ENCODE data around the gene FIG4.

The FIG4 gene

DNA sequence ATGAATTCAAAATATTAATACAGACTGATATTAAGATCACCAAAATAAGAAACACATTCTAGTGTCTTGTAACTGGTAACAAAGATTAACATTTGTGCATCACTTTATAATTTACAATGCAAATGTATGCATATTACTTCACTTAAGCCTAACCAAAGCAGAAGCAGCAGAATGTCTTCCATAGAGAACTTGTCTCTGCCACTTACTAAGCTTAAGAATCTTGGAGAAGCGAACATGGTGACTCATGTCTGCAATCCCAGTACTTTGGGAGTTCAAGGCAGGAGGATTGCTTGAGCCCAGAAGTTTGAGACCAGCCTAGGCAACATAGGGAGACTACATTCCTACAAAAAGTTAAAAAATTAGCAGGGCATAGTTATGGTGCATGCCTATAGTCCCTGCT, 18.9 kb upstream of the FIG4 start:
- no peak overlapping the region for H3K4ac ChIP-seq (ENCODE audit: low read depth, low read length)
- H2BK120ac ChIP-seq (ENCODE audit: insufficient read depth, low read length, poor library complexity) = no peak overlapping the region
- H3K4me3 ChIP-seq (ENCODE audit: low read depth, low read length) = no peak overlapping the region
- H3K23ac ChIP-seq (ENCODE audit: low read length) = no peak overlapping the region
- no peak overlapping the region for H2BK12ac ChIP-seq (ENCODE audit: low read length)
- no peaks in the 10 kb centered on the region for H3K4me1 ChIP-seq (ENCODE audit: control insufficient read depth in 1 of 2, insufficient read depth in 2 of 2, low read length in 2 of 2)
- no peak overlapping the region for H2AK5ac ChIP-seq (ENCODE audit: low read length)
- no peak overlapping the region for H3K27ac ChIP-seq (ENCODE audit: low read depth, low read length)
- no peak overlapping the region for H2BK5ac ChIP-seq (ENCODE audit: low read depth, low read length, poor library complexity)
- no peak overlapping the region for H4K12ac ChIP-seq (ENCODE audit: low read depth, low read length)
- no peaks in the 10 kb centered on the region for H3K79me2 ChIP-seq (ENCODE audit: control insufficient read depth, insufficient read depth, low read length, poor library complexity)
- no peak overlapping the region for H4K8ac ChIP-seq (ENCODE audit: low read depth, low read length)
- no peak for DNase-seq
- no peak overlapping the region for H4K91ac ChIP-seq (ENCODE audit: low read depth, low read length)
- no peaks in the 10 kb centered on the region for H3K36me3 ChIP-seq (ENCODE audit: control insufficient read depth in 1 of 2, insufficient read depth in 2 of 2, low read length in 2 of 2)
- no peak overlapping the region for H3K9ac ChIP-seq (ENCODE audit: low read length)
- no peak overlapping the region for H2AFZ ChIP-seq (ENCODE audit: insufficient read depth, low read length, poor library complexity)
- no peak overlapping the region for H3K18ac ChIP-seq (ENCODE audit: low read length)
- WGBS (ENCODE audit: extremely low coverage, insufficient coverage, insufficient read length) = no CpG with 5 or more reads among the region's 1 CpG
- no peaks in the 10 kb centered on the region for H3K79me1 ChIP-seq (ENCODE audit: low read length)
- H3K27me3 ChIP-seq (ENCODE audit: insufficient read depth, low read length) = no peaks in the 10 kb centered on the region
- no peaks in the 10 kb centered on the region for H3K9me3 ChIP-seq (ENCODE audit: insufficient read depth, low read depth, low read length)
- no peak overlapping the region for H3K14ac ChIP-seq (ENCODE audit: low read length)
- H3K4me2 ChIP-seq (ENCODE audit: low read length) = no peak overlapping the region

DNA sequence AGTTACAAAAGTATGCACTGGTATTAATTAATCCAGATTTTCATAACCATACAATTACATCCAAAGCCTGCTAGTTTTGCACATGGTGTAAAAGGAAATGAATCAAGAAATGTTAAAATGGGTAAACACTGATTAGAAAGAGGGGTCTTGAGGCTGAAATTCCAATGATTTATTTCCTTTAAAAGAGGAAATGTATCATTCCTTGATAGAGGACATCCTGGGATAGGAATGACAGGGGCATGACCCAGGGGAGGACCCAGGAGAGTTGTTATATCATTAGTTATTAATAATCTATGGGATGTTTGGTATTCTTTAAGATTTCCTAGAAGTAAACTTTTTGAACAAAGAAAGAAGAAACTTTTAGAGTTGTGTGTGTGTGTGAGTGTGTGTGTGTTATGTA, 18.3 kb upstream of the FIG4 start:
- Histone ChIP-seq H3K9me3 (ENCODE audit: insufficient read depth, low read depth, low read length) (no peaks in the 10 kb centered on the region), H3K4ac (ENCODE audit: low read depth, low read length) (no peak overlapping the region), H4K8ac (ENCODE audit: low read depth, low read length) (no peak overlapping the region), H4K12ac (ENCODE audit: low read depth, low read length) (no peak overlapping the region), H3K4me1 (ENCODE audit: control insufficient read depth in 1 of 2, insufficient read depth in 2 of 2, low read length in 2 of 2) (no peaks in the 10 kb centered on the region), H3K9ac (ENCODE audit: low read length) (no peak overlapping the region), H3K27ac (ENCODE audit: low read depth, low read length) (no peak overlapping the region), H4K91ac (ENCODE audit: low read depth, low read length) (no peak overlapping the region), H3K4me2 (ENCODE audit: low read length) (no peak overlapping the region), H2AFZ (ENCODE audit: insufficient read depth, low read length, poor library complexity) (no peak overlapping the region), H3K36me3 (ENCODE audit: control insufficient read depth in 1 of 2, insufficient read depth in 2 of 2, low read length in 2 of 2) (no peaks in the 10 kb centered on the region), H2BK5ac (ENCODE audit: low read depth, low read length, poor library complexity) (no peak overlapping the region), H3K23ac (ENCODE audit: low read length) (no peak overlapping the region), H3K79me1 (ENCODE audit: low read length) (no peaks in the 10 kb centered on the region), H3K18ac (ENCODE audit: low read length) (no peak overlapping the region), H3K27me3 (ENCODE audit: insufficient read depth, low read length) (no peaks in the 10 kb centered on the region), H3K14ac (ENCODE audit: low read length) (no peak overlapping the region), H3K4me3 (ENCODE audit: low read depth, low read length) (no peak overlapping the region), H2BK120ac (ENCODE audit: insufficient read depth, low read length, poor library complexity) (no peak overlapping the region), H2AK5ac (ENCODE audit: low read length) (no peak overlapping the region), H3K79me2 (ENCODE audit: control insufficient read depth, insufficient read depth, low read length, poor library complexity) (no peaks in the 10 kb centered on the region), H2BK12ac (ENCODE audit: low read length) (no peak overlapping the region)
- no peak for DNase-seq

DNA sequence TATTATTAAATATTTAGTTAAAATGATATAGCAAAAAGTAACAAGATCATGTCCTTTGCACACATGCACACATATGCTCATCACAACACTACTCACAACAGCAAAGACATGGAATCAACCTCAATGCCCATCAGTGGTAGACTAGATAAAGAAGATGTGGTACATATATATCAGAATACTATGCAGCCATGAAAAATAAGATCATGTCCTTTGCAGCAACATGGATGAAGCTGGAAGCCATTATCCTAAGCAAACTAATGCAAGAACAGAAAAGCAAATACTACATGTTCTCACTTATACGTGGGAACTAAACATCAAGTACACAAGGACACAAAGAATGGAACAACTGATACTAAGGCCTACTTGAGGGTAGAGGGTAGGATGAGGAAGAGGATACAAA, 14.4 kb upstream of the FIG4 start:
- H3K14ac ChIP-seq (ENCODE audit: low read length) = no peak overlapping the region
- H3K4ac ChIP-seq (ENCODE audit: low read depth, low read length) = no peak overlapping the region
- no peaks in the 10 kb centered on the region for H3K36me3 ChIP-seq (ENCODE audit: control insufficient read depth in 1 of 2, insufficient read depth in 2 of 2, low read length in 2 of 2)
- WGBS (ENCODE audit: extremely low coverage, insufficient coverage, insufficient read length) = no CpG with 5 or more reads among the region's 1 CpG
- H3K27ac ChIP-seq (ENCODE audit: low read depth, low read length) = no peak overlapping the region
- no peak overlapping the region for H2AFZ ChIP-seq (ENCODE audit: insufficient read depth, low read length, poor library complexity)
- no peaks in the 10 kb centered on the region for H3K79me1 ChIP-seq (ENCODE audit: low read length)
- H2AK5ac ChIP-seq (ENCODE audit: low read length) = no peak overlapping the region
- no peak overlapping the region for H4K8ac ChIP-seq (ENCODE audit: low read depth, low read length)
- no peak overlapping the region for H3K4me2 ChIP-seq (ENCODE audit: low read length)
- no peak overlapping the region for H2BK12ac ChIP-seq (ENCODE audit: low read length)
- H4K12ac ChIP-seq (ENCODE audit: low read depth, low read length) = no peak overlapping the region
- H2BK120ac ChIP-seq (ENCODE audit: insufficient read depth, low read length, poor library complexity) = no peak overlapping the region
- no peak overlapping the region for H3K4me3 ChIP-seq (ENCODE audit: low read depth, low read length)
- peaks cover 0 to 4% of the 10 kb centered on the region in 2 experiments for H3K4me1 ChIP-seq (ENCODE audit: control insufficient read depth in 1 of 2, insufficient read depth in 2 of 2, low read length in 2 of 2)
- H3K79me2 ChIP-seq (ENCODE audit: control insufficient read depth, insufficient read depth, low read length, poor library complexity) = no peaks in the 10 kb centered on the region
- no peak overlapping the region for H3K23ac ChIP-seq (ENCODE audit: low read length)
- no peak overlapping the region for H2BK5ac ChIP-seq (ENCODE audit: low read depth, low read length, poor library complexity)
- no peak for DNase-seq
- no peak overlapping the region for H3K9ac ChIP-seq (ENCODE audit: low read length)
- H4K91ac ChIP-seq (ENCODE audit: low read depth, low read length) = no peak overlapping the region
- no peak overlapping the region for H3K18ac ChIP-seq (ENCODE audit: low read length)
- H3K27me3 ChIP-seq (ENCODE audit: insufficient read depth, low read length) = no peaks in the 10 kb centered on the region
- H3K9me3 ChIP-seq (ENCODE audit: insufficient read depth, low read depth, low read length) = no peaks in the 10 kb centered on the region

DNA sequence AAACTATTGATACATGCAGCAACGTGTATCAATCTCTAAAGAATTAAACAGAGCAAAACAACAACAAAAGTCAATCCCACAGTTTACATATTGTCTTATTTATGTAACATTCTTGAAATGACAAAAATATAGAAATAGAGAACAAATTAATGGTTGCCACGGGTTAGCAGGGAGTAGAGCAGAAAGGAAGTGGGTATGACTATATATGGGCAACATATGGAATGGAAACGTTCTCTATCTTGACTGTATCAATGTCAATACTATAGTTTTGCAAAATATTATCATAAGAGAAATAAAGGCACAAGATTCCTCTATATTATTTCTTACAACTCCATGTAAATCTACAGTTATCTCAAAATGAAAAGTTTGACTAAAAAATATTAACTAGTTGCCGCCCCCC, 12.9 kb upstream of the FIG4 start:
- no peaks in the 10 kb centered on the region for H3K79me1 ChIP-seq (ENCODE audit: low read length)
- H3K4me3 ChIP-seq (ENCODE audit: low read depth, low read length) = no peak overlapping the region
- no peak overlapping the region for H2BK120ac ChIP-seq (ENCODE audit: insufficient read depth, low read length, poor library complexity)
- no peak overlapping the region for H2AFZ ChIP-seq (ENCODE audit: insufficient read depth, low read length, poor library complexity)
- no peak overlapping the region for H3K9ac ChIP-seq (ENCODE audit: low read length)
- no peak overlapping the region for H2BK5ac ChIP-seq (ENCODE audit: low read depth, low read length, poor library complexity)
- no peak overlapping the region for H3K18ac ChIP-seq (ENCODE audit: low read length)
- no peak overlapping the region for H3K23ac ChIP-seq (ENCODE audit: low read length)
- H3K4me1 ChIP-seq (ENCODE audit: control insufficient read depth in 1 of 2, insufficient read depth in 2 of 2, low read length in 2 of 2) = peaks cover 0 to 4% of the 10 kb centered on the region in 2 experiments
- no peaks in the 10 kb centered on the region for H3K36me3 ChIP-seq (ENCODE audit: control insufficient read depth in 1 of 2, insufficient read depth in 2 of 2, low read length in 2 of 2)
- no peak overlapping the region for H2BK12ac ChIP-seq (ENCODE audit: low read length)
- no peaks in the 10 kb centered on the region for H3K79me2 ChIP-seq (ENCODE audit: control insufficient read depth, insufficient read depth, low read length, poor library complexity)
- no CpG with 5 or more reads among the region's 4 CpGs for WGBS (ENCODE audit: extremely low coverage, insufficient coverage, insufficient read length)
- no peaks in the 10 kb centered on the region for H3K27me3 ChIP-seq (ENCODE audit: insufficient read depth, low read length)
- no peak overlapping the region for H3K27ac ChIP-seq (ENCODE audit: low read depth, low read length)
- no peak overlapping the region for H3K4me2 ChIP-seq (ENCODE audit: low read length)
- H4K8ac ChIP-seq (ENCODE audit: low read depth, low read length) = no peak overlapping the region
- H4K91ac ChIP-seq (ENCODE audit: low read depth, low read length) = no peak overlapping the region
- H3K14ac ChIP-seq (ENCODE audit: low read length) = no peak overlapping the region
- DNase-seq = no peak
- H3K4ac ChIP-seq (ENCODE audit: low read depth, low read length) = no peak overlapping the region
- no peaks in the 10 kb centered on the region for H3K9me3 ChIP-seq (ENCODE audit: insufficient read depth, low read depth, low read length)
- H2AK5ac ChIP-seq (ENCODE audit: low read length) = no peak overlapping the region
- no peak overlapping the region for H4K12ac ChIP-seq (ENCODE audit: low read depth, low read length)
